Adrenal gland (tissue), 12 donors: ENCODE data around the gene SLC6A13. TPM values are rescaled to one million over a fixed set of nuclear protein-coding genes. Genes with fewer than 3 reads are reported as not detected.

ENCODE experiments used
- DNase-seq, 7 donors: peaks; one replicate each; pipeline ENCODE4 v3.0.0-alpha.2; 2019 to 2020
- H3K27ac ChIP-seq, 5 donors: fragments of 200-600 bp; sonication (generic) in 4 of 5; 1 replicate in 3 of 5; 2 replicates in 2 of 5; pipeline versions ENCODE4 v1.5.1 to v1.8.0; 2016 to 2020; ENCODE audit warnings: mild to moderate bottlenecking in 1 of 5
- H3K27me3 ChIP-seq: fragments of 200-600 bp; 2 replicates; pipeline ENCODE4 v1.8.0; 2021
- H3K36me3 ChIP-seq, 2 donors: fragments of 200-600 bp; replicated peaks in 1 of 2; 1 replicate in 1 of 2; 2 replicates in 1 of 2; pipeline versions ENCODE4 v1.5.1 to v1.8.0; 2018 to 2022
- H3K4me1 ChIP-seq, 2 donors: fragments of 200-600 bp; replicated peaks in 1 of 2; 1 replicate in 1 of 2; 2 replicates in 1 of 2; pipeline versions ENCODE4 v1.5.1 to v1.8.0; 2018 to 2021
- H3K4me3 ChIP-seq, 4 donors: fragments of 200-600 bp; sonication (generic) in 3 of 4; one replicate each; pipeline ENCODE4 v1.5.1; 2016 to 2018
- H3K9me3 ChIP-seq, 3 donors: fragments of 200-600 bp; sonication (generic) in 1 of 3; replicated peaks in 1 of 3; 1 replicate in 2 of 3; 2 replicates in 1 of 3; pipeline versions ENCODE4 v1.5.1 to v1.8.0; 2016 to 2021
- POLR2A ChIP-seq, 2 donors: fragments of 450-650 bp; IDR thresholded peaks; one replicate each; pipeline ENCODE4 v1.6.1; 2017; ENCODE audit warnings: antibody characterized with exemption in 2 of 2, mild to moderate bottlenecking in 2 of 2, moderate library complexity in 1 of 2
- WGBS, 4 donors: extraction: QIAGEN DNeasy Blood & Tissue Kit in 2 of 4; methylation state at CpG; one replicate each; pipeline versions ENCODE4 v1.1.5 to v1.1.7; 2013 to 2017; 5-methylcytosine and 5-hydroxymethylcytosine counted together
- intact Hi-C, 2 donors: fragments of 100-400 bp; cut with DNase I; formaldehyde crosslinking; loops; one replicate each; pipeline versions ENCODE4 v1.14.1 to v1.15.0; 2022 to 2023
- polyA plus RNA-seq, 3 donors: library from polyadenylated mRNA; stranded (reverse); fragments of 200-250 nt in 2 of 3; fragments of 350-450 nt in 1 of 3; fragmentation: Illumina TruSeq in 1 of 3; extraction: RNeasy Lipid Tissue Mini Kit (QIAGEN cat#74804) in 1 of 3; gene quantifications; one replicate each; pipeline ENCODE4 v1.2.3, GENCODE V29; 2013 to 2014
- total RNA-seq, 9 donors: library from RNA; depleted of rRNA in 4 of 9; stranded (reverse); fragments of >200 nt in 4 of 9; fragments of 120-200 nt in 1 of 9; fragmentation: NEBNext Ultra II Directional in 1 of 9; extraction: Animal tissue kit (Norgen Biotek cat#: 25700) in 1 of 9; gene quantifications; one replicate each; pipeline versions ENCODE4 v1.1.0 to v1.2.4, GENCODE V29; 2013 to 2023
- TF ChIP-seq, protein P1 (sequence below), 6 experiments: fragments of 450-650 bp in 4 of 6; fragments of 200-600 bp in 2 of 6; sonication (generic) in 1 of 6; IDR thresholded peaks; 1 replicate in 5 of 6; 2 replicates in 1 of 6; pipeline versions ENCODE4 v1.5.1 to v1.8.0; 2016 to 2021; ENCODE audit warnings: antibody characterized with exemption in 6 of 6, mild to moderate bottlenecking in 2 of 6, moderate library complexity in 1 of 6
- donor health status: healthy with polysubstance abuse.
- donor health status: Bipolar disorder and iron deficiency.
- donor health status: DM: yes; HTN: yes; CAD: no.
- donor health status: DM: no; HTN: no; CAD: no.
- donor health status: DM: no; HTN: no; CAD: no.
- donor health status: DM: yes; HTN: yes; CAD: no.

SLC6A13 gene
- total and polyA plus RNA-seq, 12 donors: 0.22 to 1.0 (median 0.64) TPM; not detected in 6

DNA sequence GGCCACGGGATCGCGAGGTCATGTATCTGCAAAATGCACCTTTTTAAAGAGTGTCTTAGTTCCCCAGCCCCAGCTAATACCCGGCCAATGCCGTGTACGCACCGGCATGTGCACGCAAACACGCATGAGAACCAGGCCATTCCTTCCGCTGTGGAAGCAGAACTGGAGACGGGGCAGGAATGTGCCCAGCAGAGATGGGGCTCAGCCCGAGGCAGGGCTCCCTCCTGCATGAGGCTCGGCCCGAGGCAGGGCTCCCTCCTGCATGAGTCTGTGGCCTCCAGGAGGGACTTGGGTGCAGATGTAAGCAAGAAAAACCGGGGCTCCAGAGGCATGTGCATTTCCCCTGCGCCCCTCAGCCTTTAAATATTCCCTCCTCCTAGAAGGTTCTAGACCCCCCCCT is 86.9 kb downstream of the SLC6A13 start:
- Histone ChIP-seq H3K27me3 (peaks cover 5% of the 10 kb centered on the region), H3K4me3 (no peak overlapping the region), H3K27ac (no peak overlapping the region), H3K4me1 (peaks cover 0 to 11% of the 10 kb centered on the region in 2 donors), H3K36me3 (no peaks in the 10 kb centered on the region), H3K9me3 (no peaks in the 10 kb centered on the region)
- 82 to 88% (median 86%) methylated on average over 10 to 16 of the region's 16 CpGs for WGBS, 4 donors
- intact Hi-C loops: no loop called here
- DNase-seq: no peak
- TF ChIP-seq, protein P1, sequence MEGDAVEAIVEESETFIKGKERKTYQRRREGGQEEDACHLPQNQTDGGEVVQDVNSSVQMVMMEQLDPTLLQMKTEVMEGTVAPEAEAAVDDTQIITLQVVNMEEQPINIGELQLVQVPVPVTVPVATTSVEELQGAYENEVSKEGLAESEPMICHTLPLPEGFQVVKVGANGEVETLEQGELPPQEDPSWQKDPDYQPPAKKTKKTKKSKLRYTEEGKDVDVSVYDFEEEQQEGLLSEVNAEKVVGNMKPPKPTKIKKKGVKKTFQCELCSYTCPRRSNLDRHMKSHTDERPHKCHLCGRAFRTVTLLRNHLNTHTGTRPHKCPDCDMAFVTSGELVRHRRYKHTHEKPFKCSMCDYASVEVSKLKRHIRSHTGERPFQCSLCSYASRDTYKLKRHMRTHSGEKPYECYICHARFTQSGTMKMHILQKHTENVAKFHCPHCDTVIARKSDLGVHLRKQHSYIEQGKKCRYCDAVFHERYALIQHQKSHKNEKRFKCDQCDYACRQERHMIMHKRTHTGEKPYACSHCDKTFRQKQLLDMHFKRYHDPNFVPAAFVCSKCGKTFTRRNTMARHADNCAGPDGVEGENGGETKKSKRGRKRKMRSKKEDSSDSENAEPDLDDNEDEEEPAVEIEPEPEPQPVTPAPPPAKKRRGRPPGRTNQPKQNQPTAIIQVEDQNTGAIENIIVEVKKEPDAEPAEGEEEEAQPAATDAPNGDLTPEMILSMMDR (IDR thresholded peaks at IDR 0.05): no peak
- TF ChIP-seq POLR2A (IDR thresholded peaks at IDR 0.05): no peak

DNA sequence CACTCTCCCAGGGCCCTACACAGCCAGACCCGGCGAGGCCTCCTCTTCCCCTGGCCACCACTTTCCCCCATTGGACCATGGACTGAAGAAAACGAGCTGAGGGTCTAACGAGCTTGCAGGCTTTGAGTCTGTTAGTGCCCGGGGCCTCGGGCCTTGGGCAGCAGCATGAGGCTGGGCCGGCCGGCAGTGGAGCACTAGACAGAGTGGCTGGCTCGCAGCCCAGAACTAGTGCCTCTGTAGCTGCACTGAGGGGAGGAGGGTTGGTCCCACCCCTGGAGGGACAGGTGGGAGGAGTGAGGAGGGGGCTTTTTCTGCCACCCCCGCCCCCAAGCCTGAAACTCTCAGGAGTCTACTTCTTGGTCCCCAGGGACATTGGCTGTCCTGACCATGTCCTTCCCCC is 87.4 kb downstream of the SLC6A13 start:
- H3K36me3 ChIP-seq: no peaks in the 10 kb centered on the region
- WGBS, 4 donors: 19 to 43% (median 39%) methylated on average over 4 to 10 of the region's 10 CpGs
- TF ChIP-seq, protein P1 (IDR thresholded peaks at IDR 0.05): no peak
- TF ChIP-seq POLR2A (IDR thresholded peaks at IDR 0.05): no peak
- peaks cover 5% of the 10 kb centered on the region for H3K27me3 ChIP-seq
- DNase-seq: peak in 4 of 7 donors; percentile 38 to 69 (median 46)
- no peak overlapping the region for H3K4me3 ChIP-seq
- H3K27ac ChIP-seq: no peak overlapping the region
- no peaks in the 10 kb centered on the region for H3K9me3 ChIP-seq
- intact Hi-C loops: no loop called here
- H3K4me1 ChIP-seq: peaks cover 0 to 11% of the 10 kb centered on the region in 2 donors

DNA sequence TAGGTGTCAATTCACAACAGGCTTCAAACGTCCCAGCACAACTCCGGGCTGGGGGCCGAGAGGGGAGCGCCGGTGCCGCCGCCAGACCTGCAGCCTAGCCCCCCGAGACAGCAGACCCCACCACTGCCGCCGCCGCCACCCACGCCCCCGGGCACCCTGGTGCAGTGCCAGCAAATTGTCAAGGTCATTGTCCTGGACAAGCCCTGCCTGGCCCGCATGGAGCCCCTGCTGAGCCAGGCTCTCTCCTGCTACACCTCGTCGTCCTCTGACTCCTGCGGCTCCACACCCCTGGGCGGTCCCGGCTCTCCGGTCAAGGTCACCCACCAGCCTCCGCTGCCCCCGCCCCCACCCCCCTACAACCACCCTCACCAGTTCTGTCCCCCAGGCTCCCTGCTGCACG is 88.0 kb downstream of the SLC6A13 start:
- TF ChIP-seq POLR2A (IDR thresholded peaks at IDR 0.05): no peak
- TF ChIP-seq, protein P1 (IDR thresholded peaks at IDR 0.05): no peak
- Histone ChIP-seq H3K27ac (no peak overlapping the region), H3K27me3 (peaks cover 4% of the 10 kb centered on the region), H3K9me3 (no peaks in the 10 kb centered on the region), H3K4me3 (no peak overlapping the region), H3K36me3 (no peaks in the 10 kb centered on the region), H3K4me1 (peaks cover 0 to 11% of the 10 kb centered on the region in 2 donors)
- DNase-seq: no peak
- intact Hi-C loops: no loop called here
- WGBS, 4 donors: 48 to 71% (median 62%) methylated on average over 4 to 23 of the region's 23 CpGs

DNA sequence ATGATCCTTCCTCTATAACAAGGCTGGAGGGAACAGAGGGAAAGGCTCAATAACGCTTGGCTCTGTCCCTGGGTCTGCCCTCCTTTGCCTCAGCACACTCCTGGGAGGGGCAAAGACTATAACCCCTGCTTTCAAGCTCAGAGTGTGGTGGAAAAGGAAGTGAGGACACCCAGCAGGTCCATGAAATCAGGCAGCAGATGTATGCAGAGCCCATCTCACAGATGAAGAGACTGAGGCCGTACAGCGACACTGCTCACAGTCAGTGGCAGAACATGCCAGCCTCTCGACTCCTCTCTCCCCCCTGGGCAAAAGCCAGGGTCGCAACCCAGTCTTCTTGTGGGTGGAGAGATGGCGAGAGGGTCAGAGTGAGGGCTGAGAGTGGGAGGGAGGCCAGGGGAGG is 88.5 kb downstream of the SLC6A13 start:
- H3K4me1 ChIP-seq: peaks cover 0 to 11% of the 10 kb centered on the region in 2 donors
- WGBS, 4 donors: 51 to 71% (median 66%) methylated on average over 5 to 6 of the region's 6 CpGs
- no peak overlapping the region for H3K4me3 ChIP-seq
- H3K9me3 ChIP-seq: no peaks in the 10 kb centered on the region
- no peak overlapping the region for H3K27ac ChIP-seq
- TF ChIP-seq, protein P1 (IDR thresholded peaks at IDR 0.05): no peak
- TF ChIP-seq POLR2A (IDR thresholded peaks at IDR 0.05): no peak
- no peak for DNase-seq
- H3K36me3 ChIP-seq: no peaks in the 10 kb centered on the region
- intact Hi-C loops: no loop called here
- H3K27me3 ChIP-seq: no peaks in the 10 kb centered on the region
